Astrocyte of the cerebellum (primary cell): ENCODE data around the gene CLEC5A.

Source experiments
- DNase-seq: peaks from one replicate; pipeline ENCODE4 v3.0.0-alpha.2; 2011; ENCODE audit warnings: low read depth
- H3K4me3 ChIP-seq: 2 replicates; pipeline ENCODE4 v1.5.1; 2011; ENCODE audit warnings: mild to moderate bottlenecking, low read depth, low read length, moderate library complexity
- in situ Hi-C: cut with HindIII; loops from 2 replicates; pipeline ENCODE4 v1.10.0; 2017; ENCODE audit warnings: low sequenced_read_pairs
- TF ChIP-seq, protein P1 (sequence below): IDR thresholded peaks from 2 replicates; pipeline ENCODE4 v1.5.1; 2012; ENCODE audit warnings: low read length, low read depth, moderate library complexity, mild to moderate bottlenecking; ENCODE audit errors: missing control alignments

The CLEC5A gene

DNA sequence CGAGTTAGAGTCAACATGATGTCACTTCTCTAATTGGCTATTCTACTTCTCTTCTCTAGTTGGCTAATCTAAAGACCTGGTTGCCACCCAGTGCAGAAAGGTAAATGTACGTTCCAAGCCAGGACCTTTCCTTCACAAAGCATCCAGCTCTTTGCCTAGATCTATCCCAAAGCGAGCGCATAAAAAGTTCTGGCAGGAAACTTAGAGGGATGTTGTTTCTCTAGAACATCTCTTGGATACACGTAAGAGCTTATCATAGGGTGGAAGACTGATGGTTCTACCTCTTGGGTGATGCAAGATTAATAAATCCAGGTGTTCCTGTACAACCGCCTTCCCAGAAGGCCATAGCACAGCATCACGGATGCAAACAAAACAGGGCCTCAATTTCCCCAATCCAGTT lies 26.9 kb upstream of the CLEC5A start, which contains the start of gene TAS2R38:
Gene TAS2R38, minus strand, starts transcription at position 101 of the 400 bp plus-strand sequence. Its CDS starts 84 bp downstream, at position 17.
- no peak for DNase-seq
- no peak within 1 kb of the TSS for H3K4me3 ChIP-seq
- TF ChIP-seq, protein P1, sequence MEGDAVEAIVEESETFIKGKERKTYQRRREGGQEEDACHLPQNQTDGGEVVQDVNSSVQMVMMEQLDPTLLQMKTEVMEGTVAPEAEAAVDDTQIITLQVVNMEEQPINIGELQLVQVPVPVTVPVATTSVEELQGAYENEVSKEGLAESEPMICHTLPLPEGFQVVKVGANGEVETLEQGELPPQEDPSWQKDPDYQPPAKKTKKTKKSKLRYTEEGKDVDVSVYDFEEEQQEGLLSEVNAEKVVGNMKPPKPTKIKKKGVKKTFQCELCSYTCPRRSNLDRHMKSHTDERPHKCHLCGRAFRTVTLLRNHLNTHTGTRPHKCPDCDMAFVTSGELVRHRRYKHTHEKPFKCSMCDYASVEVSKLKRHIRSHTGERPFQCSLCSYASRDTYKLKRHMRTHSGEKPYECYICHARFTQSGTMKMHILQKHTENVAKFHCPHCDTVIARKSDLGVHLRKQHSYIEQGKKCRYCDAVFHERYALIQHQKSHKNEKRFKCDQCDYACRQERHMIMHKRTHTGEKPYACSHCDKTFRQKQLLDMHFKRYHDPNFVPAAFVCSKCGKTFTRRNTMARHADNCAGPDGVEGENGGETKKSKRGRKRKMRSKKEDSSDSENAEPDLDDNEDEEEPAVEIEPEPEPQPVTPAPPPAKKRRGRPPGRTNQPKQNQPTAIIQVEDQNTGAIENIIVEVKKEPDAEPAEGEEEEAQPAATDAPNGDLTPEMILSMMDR: no peak
- in situ Hi-C loops: no loop called here

DNA sequence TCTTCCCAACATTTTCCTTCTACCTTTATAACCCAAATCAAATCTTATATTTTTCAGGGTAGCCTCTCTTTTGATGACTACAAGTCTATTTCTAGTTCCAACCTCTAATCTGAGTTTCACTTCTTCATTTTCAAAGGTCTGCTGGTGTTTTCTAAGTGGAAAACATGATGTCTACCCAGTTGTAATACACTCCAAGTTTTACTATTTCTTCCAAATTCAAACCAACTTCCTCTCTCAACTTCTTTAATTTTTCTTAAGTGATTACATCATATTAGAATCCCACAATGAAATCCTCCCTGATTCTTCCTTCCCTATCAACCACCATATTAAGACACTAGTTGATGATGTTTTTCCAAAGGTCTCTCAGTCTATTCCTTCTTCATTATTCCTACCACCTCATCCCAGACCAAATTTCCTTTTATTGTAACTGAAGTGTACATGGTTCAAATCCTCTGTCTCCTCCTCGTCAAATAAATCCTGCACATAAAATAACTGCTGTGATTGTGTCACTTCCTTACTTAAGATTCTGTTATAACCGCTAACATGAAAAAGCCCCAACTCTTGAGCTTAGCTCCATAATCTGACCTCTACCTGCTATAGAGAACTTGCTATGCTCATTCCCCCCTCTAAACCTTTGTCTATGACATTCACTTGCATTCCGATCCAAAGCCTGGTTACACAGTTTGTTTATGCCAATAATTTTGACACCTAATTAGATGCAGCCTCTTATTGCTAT lies 14.1 kb upstream of the CLEC5A start:
- in situ Hi-C loops: no loop called here
- TF ChIP-seq, protein P1: no peak
- no peak overlapping the region for H3K4me3 ChIP-seq
- no peak for DNase-seq

DNA sequence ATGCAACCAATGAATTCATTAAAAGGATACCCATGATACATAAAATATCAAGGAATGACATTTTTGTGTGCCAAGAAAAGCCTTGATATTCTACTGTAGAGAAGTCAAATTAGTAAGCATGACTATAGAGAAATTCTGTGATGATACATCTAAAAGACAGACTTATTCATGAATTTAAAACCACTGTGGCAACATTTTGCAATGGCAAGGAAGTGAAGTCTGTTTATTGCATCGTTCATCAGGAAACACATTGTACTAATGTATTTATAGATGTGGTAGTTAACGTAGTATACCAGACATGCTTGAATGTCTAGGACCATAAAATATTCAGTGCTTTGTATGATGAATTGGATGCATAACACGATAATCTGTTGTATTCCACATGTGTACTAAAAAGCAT lies 9.3 kb upstream of the CLEC5A start:
- DNase-seq: no peak
- TF ChIP-seq, protein P1: no peak
- in situ Hi-C loops: no loop called here
- no peak overlapping the region for H3K4me3 ChIP-seq

DNA sequence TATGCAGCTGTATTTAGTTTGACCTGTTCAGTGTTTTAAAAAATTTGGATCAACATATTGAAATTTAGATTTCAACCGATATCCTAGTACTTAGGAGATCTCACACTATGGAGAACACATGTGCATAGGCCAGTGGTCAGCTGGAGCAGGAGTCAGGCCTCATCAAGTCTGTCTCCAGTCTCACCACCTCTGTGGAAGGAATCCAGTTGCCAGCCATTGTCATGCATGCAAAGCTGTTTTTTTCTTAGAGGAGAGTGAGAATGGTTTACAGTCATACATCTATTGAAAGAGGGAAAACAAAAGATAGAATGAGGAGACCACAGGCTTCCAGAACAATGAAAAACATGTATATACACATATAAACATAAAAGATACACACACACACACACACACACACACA lies 7.6 kb upstream of the CLEC5A start:
- in situ Hi-C loops: no loop called here
- DNase-seq: no peak
- TF ChIP-seq, protein P1: no peak
- H3K4me3 ChIP-seq: no peak overlapping the region

DNA sequence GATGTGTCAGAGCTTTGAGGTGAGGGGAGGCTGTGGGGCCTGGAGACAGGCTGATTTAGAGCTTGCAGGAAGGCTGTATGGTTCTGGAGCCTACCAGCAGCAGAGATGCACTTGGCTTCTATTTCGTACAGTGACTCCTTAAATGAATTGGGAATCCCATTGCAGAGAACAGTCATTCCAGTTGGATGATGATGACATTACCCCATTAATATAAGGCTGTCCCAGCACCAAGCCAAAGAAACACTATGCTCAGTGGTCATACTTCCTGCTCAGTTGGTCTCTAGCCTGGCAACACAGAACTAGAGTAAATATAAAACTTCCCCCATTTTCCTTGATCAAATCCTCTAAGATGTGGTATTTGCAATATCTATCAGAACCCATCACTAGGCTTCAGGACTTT lies 5.7 kb upstream of the CLEC5A start:
- in situ Hi-C loops: no loop called here
- no peak overlapping the region for H3K4me3 ChIP-seq
- no peak for DNase-seq
- TF ChIP-seq, protein P1: no peak

DNA sequence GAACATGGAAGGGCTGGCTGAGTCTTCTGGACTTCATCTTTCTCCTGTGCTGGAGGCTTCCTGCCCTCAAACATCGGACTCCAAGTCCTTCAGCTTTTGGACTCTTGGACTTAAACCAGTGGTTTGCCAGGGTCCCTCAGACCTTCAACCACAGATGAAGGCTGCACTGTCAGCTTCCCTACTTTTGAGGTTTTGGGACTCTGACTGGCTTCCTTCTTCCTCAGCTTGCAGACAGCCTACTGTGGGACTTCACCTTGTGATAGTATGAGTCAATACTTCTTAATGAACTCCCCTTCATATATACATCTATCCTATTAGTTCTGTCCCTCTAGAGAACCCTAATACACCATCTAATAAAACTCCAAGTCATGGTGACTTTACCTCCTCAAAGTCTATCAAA lies 4.0 kb upstream of the CLEC5A start:
- in situ Hi-C loops: no loop called here
- no peak for DNase-seq
- TF ChIP-seq, protein P1: no peak
- no peak overlapping the region for H3K4me3 ChIP-seq

DNA sequence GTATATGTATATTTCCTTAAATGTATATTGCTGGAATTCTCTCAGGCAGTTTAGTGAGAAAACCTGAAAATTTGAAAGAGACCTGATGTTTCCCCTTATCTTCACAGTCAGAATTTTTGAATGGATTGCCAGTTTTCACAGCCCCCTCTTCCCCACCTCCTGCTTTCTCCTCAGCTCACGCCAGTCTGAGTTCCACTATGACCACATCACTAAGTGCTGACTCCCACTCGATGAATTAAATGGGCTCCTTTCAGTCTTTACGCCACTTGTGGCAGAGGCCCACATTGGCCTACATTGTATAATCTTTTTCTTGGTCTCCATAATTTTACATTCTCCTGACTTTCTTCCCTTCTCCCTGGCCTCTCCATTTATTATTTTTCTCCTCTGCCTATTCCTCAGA lies 3.1 kb upstream of the CLEC5A start:
- in situ Hi-C loops: no loop called here
- no peak overlapping the region for H3K4me3 ChIP-seq

More for the DNA sequence above, 3.1 kb upstream of the CLEC5A start:
- no peak for DNase-seq
- TF ChIP-seq, protein P1: no peak
